Lung (tissue), 12 donors: ENCODE results near the gene SRD5A3. TPM values are rescaled to one million over a fixed set of nuclear protein-coding genes. Genes with fewer than 3 reads are reported as not detected.

Experiments used
- ATAC-seq: fragments of 200-7000 bp; cut with Tn5 transposase; one replicate; pipeline ENCODE4 v1.9.1; 2020; ENCODE audit warnings: moderate number of reproducible peaks; ENCODE audit not compliant: insufficient read depth, low FRiP score
- DNase-seq, 3 donors: peaks; one replicate each; pipeline ENCODE4 v3.0.0-alpha.2; 2013 to 2017
- H3K27ac ChIP-seq, 2 donors: one replicate each; pipeline ENCODE4 v1.5.1; 2013; ENCODE audit warnings: mild to moderate bottlenecking in 2 of 2, moderate library complexity in 2 of 2, control low read depth in 1 of 2, inconsistent platforms in 1 of 2, low read depth in 1 of 2, low read length in 1 of 2
- H3K27me3 ChIP-seq, 3 donors: one replicate each; pipeline ENCODE4 v1.5.1; 2013; ENCODE audit warnings: low read length in 2 of 3; ENCODE audit not compliant: control insufficient read depth in 3 of 3, insufficient read depth in 3 of 3
- H3K36me3 ChIP-seq, 4 donors: one replicate each; pipeline ENCODE4 v1.5.1; 2013; ENCODE audit warnings: low read length in 4 of 4, mild to moderate bottlenecking in 1 of 4, moderate library complexity in 1 of 4; ENCODE audit not compliant: control insufficient read depth in 4 of 4, insufficient read depth in 4 of 4
- H3K4me1 ChIP-seq, 5 donors: one replicate each; pipeline ENCODE4 v1.5.1; 2013; ENCODE audit warnings: low read length in 5 of 5, mild to moderate bottlenecking in 2 of 5, moderate library complexity in 1 of 5; ENCODE audit not compliant: control insufficient read depth in 5 of 5, insufficient read depth in 5 of 5
- H3K4me3 ChIP-seq: one replicate; pipeline ENCODE4 v1.5.1; 2013; ENCODE audit warnings: mild to moderate bottlenecking, control low read depth, moderate library complexity
- H3K9ac ChIP-seq, 2 donors: one replicate each; pipeline ENCODE4 v1.5.1; 2013; ENCODE audit warnings: low read length in 2 of 2, control low read depth in 1 of 2; ENCODE audit not compliant: insufficient read depth in 1 of 2
- H3K9me3 ChIP-seq, 4 donors: one replicate each; pipeline ENCODE4 v1.5.1; 2013; ENCODE audit warnings: low read length in 3 of 4, mild to moderate bottlenecking in 1 of 4, moderate library complexity in 1 of 4; ENCODE audit not compliant: control insufficient read depth in 4 of 4, insufficient read depth in 3 of 4
- WGBS, 2 donors: extraction: QIAGEN DNeasy Blood & Tissue Kit; methylation state at CpG; one replicate each; pipeline ENCODE4 v1.1.7; 2013; 5-methylcytosine and 5-hydroxymethylcytosine counted together
- polyA plus RNA-seq, 2 donors: library from polyadenylated mRNA; stranded (reverse); fragments of 200-250 nt; gene quantifications; one replicate each; pipeline ENCODE4 v1.2.1, GENCODE V29; 2013
- total RNA-seq, 2 donors: library from RNA; depleted of rRNA in 1 of 2; stranded (reverse); fragments of >200 nt in 1 of 2; gene quantifications; one replicate each; pipeline ENCODE4 v1.2.1, GENCODE V29; 2014 to 2021
- TF ChIP-seq, protein P1 (sequence below): IDR thresholded peaks from 2 replicates; pipeline ENCODE4 v1.5.1; 2012; ENCODE audit warnings: mild to moderate bottlenecking; ENCODE audit errors: control extremely low read depth, extremely low read depth
- donor health status: control.
- donor health status: control.
- donor health status: Bipolar disorder and iron deficiency.
- donor health status: healthy.
- donor health status: DM: yes; HTN: yes; CAD: no.

The SRD5A3 gene
- total and polyA plus RNA-seq, 4 donors: 13.6 to 37.1 (median 24.0) TPM

DNA sequence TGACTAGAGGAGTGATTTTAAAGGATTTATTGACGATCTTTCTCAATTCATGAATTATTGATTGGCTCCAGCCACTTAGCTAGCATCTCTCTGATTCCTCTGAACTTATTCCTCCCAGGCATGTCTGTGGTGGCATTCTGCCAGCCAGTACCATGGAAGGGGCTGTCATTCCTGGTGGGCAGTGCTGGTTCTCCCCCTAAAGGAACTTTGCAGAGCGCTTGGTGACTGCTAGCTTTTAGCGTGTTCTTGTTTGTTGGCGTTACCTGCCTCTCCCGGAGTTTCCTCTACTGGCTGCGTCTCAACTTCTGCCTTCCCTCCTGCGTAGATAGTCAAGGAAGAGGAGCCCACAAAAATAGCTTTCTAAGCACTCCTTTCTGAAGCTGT is 19.3 kb downstream of the SRD5A3 start:
- peaks cover 0 to 11% (median 0%) of the 10 kb centered on the region in 5 donors for H3K4me1 ChIP-seq
- H3K9me3 ChIP-seq: no peaks in the 10 kb centered on the region
- WGBS, 2 donors: 89 to 92% methylated on average over 7 of the region's 7 CpGs
- peaks cover 0 to 5% (median 4%) of the 10 kb centered on the region in 4 donors for H3K36me3 ChIP-seq
- no peak for DNase-seq
- H3K4me3 ChIP-seq: no peak overlapping the region
- TF ChIP-seq, protein P1, sequence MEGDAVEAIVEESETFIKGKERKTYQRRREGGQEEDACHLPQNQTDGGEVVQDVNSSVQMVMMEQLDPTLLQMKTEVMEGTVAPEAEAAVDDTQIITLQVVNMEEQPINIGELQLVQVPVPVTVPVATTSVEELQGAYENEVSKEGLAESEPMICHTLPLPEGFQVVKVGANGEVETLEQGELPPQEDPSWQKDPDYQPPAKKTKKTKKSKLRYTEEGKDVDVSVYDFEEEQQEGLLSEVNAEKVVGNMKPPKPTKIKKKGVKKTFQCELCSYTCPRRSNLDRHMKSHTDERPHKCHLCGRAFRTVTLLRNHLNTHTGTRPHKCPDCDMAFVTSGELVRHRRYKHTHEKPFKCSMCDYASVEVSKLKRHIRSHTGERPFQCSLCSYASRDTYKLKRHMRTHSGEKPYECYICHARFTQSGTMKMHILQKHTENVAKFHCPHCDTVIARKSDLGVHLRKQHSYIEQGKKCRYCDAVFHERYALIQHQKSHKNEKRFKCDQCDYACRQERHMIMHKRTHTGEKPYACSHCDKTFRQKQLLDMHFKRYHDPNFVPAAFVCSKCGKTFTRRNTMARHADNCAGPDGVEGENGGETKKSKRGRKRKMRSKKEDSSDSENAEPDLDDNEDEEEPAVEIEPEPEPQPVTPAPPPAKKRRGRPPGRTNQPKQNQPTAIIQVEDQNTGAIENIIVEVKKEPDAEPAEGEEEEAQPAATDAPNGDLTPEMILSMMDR: no peak
- peak overlapping the region in 1 of 2 donors; percentile 26 for H3K27ac ChIP-seq
- ATAC-seq: peak; percentile 21
- no peak overlapping the region for H3K9ac ChIP-seq
- H3K27me3 ChIP-seq: no peaks in the 10 kb centered on the region

DNA sequence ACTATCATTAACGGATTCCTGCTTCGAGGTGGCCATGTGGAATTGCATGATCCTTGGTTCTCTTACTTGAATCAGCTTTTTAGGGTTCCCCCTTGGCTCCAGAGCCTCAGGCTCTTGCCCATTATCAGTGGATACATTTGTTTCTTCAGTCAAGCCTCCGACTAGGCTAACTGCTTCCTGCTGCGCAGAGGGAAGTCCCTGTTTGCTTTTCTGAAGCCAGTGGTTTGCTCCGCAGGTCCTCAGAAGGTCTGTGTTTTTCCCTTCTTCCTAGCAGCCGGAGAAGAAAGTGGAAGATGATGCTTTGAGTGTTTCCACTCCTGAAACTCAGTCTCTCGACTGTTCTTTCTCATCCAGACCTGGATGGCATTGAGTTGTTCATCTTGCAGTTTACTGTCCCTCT is 20.6 kb downstream of the SRD5A3 start:
- WGBS, 2 donors: 78 to 88% methylated on average over 7 of the region's 7 CpGs
- no peak overlapping the region for H3K9ac ChIP-seq
- no peaks in the 10 kb centered on the region for H3K9me3 ChIP-seq
- peaks cover 0 to 11% (median 0%) of the 10 kb centered on the region in 5 donors for H3K4me1 ChIP-seq
- H3K4me3 ChIP-seq: no peak overlapping the region
- no peak for DNase-seq
- no peak overlapping the region for H3K27ac ChIP-seq
- no peaks in the 10 kb centered on the region for H3K27me3 ChIP-seq
- ATAC-seq: no peak
- TF ChIP-seq, protein P1: no peak
- H3K36me3 ChIP-seq: peaks cover 0 to 5% (median 4%) of the 10 kb centered on the region in 4 donors

DNA sequence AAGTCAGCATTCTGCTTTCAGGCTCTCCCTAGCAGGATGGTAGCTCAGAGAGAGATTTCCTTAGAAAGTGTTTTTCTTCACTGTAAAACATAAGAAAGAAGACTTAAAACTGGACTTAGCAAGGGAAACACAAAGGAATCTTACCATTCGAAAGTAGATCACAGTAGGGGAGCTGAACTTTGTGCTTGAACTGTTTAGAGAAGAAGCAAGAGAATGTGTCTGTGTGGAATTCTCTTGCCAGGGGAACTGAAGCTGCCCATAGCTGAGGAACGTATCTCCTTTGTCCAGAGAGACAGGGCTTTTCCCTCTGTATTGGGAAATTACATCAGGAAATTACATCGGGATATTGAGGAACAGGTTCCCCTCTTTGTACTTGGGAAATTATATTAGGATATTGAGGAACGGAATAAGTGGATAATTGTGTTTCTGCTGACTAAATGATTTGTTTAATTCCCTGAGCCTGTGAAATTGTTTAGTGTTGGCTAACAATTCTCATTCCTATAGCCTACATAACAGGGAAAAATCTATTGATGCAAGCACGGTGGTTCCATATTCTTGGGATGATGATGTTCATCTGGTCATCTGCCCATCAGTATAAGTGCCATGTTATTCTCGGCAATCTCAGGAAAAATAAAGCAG is 21.2 kb downstream of the SRD5A3 start:
- no peak for DNase-seq
- no peak overlapping the region for H3K9ac ChIP-seq
- peaks cover 0 to 5% (median 4%) of the 10 kb centered on the region in 4 donors for H3K36me3 ChIP-seq
- no peaks in the 10 kb centered on the region for H3K9me3 ChIP-seq
- no peak overlapping the region for H3K4me3 ChIP-seq
- H3K4me1 ChIP-seq: peaks cover 0 to 11% (median 0%) of the 10 kb centered on the region in 5 donors
- H3K27me3 ChIP-seq: no peaks in the 10 kb centered on the region
- 79 to 82% methylated on average over 6 of the region's 6 CpGs for WGBS, 2 donors
- H3K27ac ChIP-seq: no peak overlapping the region
- no peak for ATAC-seq
- TF ChIP-seq, protein P1: no peak

DNA sequence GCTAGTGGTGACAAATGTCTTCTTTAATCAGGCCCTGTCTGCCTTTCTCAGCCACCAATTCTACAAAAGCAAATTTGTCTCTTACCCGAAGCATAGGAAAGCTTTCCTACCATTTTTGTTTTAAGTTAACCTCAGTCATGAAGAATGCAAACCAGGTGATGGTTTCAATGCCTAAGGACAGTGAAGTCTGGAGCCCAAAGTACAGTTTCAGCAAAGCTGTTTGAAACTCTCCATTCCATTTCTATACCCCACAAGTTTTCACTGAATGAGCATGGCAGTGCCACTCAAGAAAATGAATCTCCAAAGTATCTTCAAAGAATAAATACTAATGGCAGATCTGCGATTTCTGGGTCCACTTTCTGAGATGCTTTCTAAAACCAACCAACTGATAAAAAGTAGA is 23.9 kb downstream of the SRD5A3 start:
- Histone ChIP-seq H3K27ac (no peak overlapping the region), H3K27me3 (no peaks in the 10 kb centered on the region), H3K4me1 (no peaks in the 10 kb centered on the region), H3K4me3 (no peak overlapping the region), H3K9ac (no peak overlapping the region), H3K9me3 (no peaks in the 10 kb centered on the region), H3K36me3 (peaks cover 0 to 5% (median 3%) of the 10 kb centered on the region in 4 donors)
- TF ChIP-seq, protein P1: no peak
- 95 to 98% methylated on average over 2 of the region's 2 CpGs for WGBS, 2 donors
- DNase-seq (no peak), ATAC-seq (no peak)
